ENCODE data around the gene MARCHF7. TPM values are rescaled to one million over a fixed set of nuclear protein-coding genes. Genes with fewer than 3 reads are reported as not detected.
"Not testable (repeated sequence)": the region's sequence is repeated elsewhere in the genome, so short reads cannot be mapped to it uniquely, and the experiment has no call there.

MARCHF7 gene
- total and polyA plus RNA-seq, 2 donors (not counting 1 experiment from before 2014, with no cell fraction given), result 65.6 to 97.1 TPM

GRCh38 chr2:159716857-159717256 is 4.6 kb downstream of the MARCHF7 start:
- no peak for TF ChIP-seq EZH2 (IDR thresholded peaks at IDR 0.05; ENCODE audit: low read length, missing control alignments)
- Histone ChIP-seq H3K4me1 (ENCODE audit: control insufficient read depth, extremely low read depth, insufficient read depth, low read length) (peaks cover 3% of the 10 kb centered on the region), H3K9ac (ENCODE audit: insufficient read depth, low read length) (no peak overlapping the region), H3K36me3 (ENCODE audit: control insufficient read depth, insufficient read depth, low read length) (peaks cover 4% of the 10 kb centered on the region), H3K79me2 (ENCODE audit: control insufficient read depth, insufficient read depth, low read length) (peaks cover 96% of the 10 kb centered on the region), H3K27ac (ENCODE audit: insufficient read depth, low read length) (no peak overlapping the region), H3K4me2 (ENCODE audit: extremely low read depth, insufficient read depth, low read length) (no peak overlapping the region), H3K9me3 (ENCODE audit: control insufficient read depth, insufficient read depth, low read depth, low read length) (no peaks in the 10 kb centered on the region), H3K4me3 (replicated peaks in 1 of 4; ENCODE audit: control extremely low read depth in 1 of 4, insufficient read depth in 1 of 4, low read depth in 3 of 4, low read length in 4 of 4) (no peak overlapping the region), H4K20me1 (ENCODE audit: control insufficient read depth, extremely low read depth, insufficient read depth, low read length) (peaks cover 17% of the 10 kb centered on the region), H2AFZ (ENCODE audit: low read length) (no peak overlapping the region), H3K27me3 (ENCODE audit: control insufficient read depth, insufficient read depth, low read length) (no peaks in the 10 kb centered on the region)
- DNase-seq (ENCODE audit: low read depth in 2 of 2), result no peak

- Histone ChIP-seq H3K9ac (ENCODE audit: insufficient read depth, low read length) (no peak overlapping the region), H3K4me2 (ENCODE audit: extremely low read depth, insufficient read depth, low read length) (no peak overlapping the region), H3K9me3 (ENCODE audit: control insufficient read depth, insufficient read depth, low read depth, low read length) (no peaks in the 10 kb centered on the region), H3K4me1 (ENCODE audit: control insufficient read depth, extremely low read depth, insufficient read depth, low read length) (no peaks in the 10 kb centered on the region), H3K36me3 (ENCODE audit: control insufficient read depth, insufficient read depth, low read length) (peaks cover 6% of the 10 kb centered on the region), H2AFZ (ENCODE audit: low read length) (no peak overlapping the region), H3K27me3 (ENCODE audit: control insufficient read depth, insufficient read depth, low read length) (no peaks in the 10 kb centered on the region), H4K20me1 (ENCODE audit: control insufficient read depth, extremely low read depth, insufficient read depth, low read length) (peaks cover 22% of the 10 kb centered on the region), H3K79me2 (ENCODE audit: control insufficient read depth, insufficient read depth, low read length) (peaks cover 100% of the 10 kb centered on the region), H3K4me3 (replicated peaks in 1 of 4; ENCODE audit: control extremely low read depth in 1 of 4, insufficient read depth in 1 of 4, low read depth in 3 of 4, low read length in 4 of 4) (no peak overlapping the region), H3K27ac (ENCODE audit: insufficient read depth, low read length) (no peak overlapping the region)
- DNase-seq (ENCODE audit: low read depth in 2 of 2), result no peak
- no peak for TF ChIP-seq CTCF (conservative IDR thresholded peaks at IDR 0.05 in 1 of 2, IDR thresholded peaks at IDR 0.05 in 1 of 2; ENCODE audit: low read depth in 1 of 2, low read length in 2 of 2)
- TF ChIP-seq EZH2 (IDR thresholded peaks at IDR 0.05; ENCODE audit: low read length, missing control alignments), result no peak
Observed at GRCh38 chr2:159720676-159721075, 8.4 kb downstream of the MARCHF7 start.

- H3K27ac ChIP-seq (ENCODE audit: insufficient read depth, low read length), result no peak overlapping the region
- H3K4me1 ChIP-seq (ENCODE audit: control insufficient read depth, extremely low read depth, insufficient read depth, low read length), result no peaks in the 10 kb centered on the region
- no peak for TF ChIP-seq CTCF (conservative IDR thresholded peaks at IDR 0.05 in 1 of 2, IDR thresholded peaks at IDR 0.05 in 1 of 2; ENCODE audit: low read depth in 1 of 2, low read length in 2 of 2)
- TF ChIP-seq EZH2 (IDR thresholded peaks at IDR 0.05; ENCODE audit: low read length, missing control alignments), result no peak
- no peaks in the 10 kb centered on the region for H3K27me3 ChIP-seq (ENCODE audit: control insufficient read depth, insufficient read depth, low read length)
- H3K9ac ChIP-seq (ENCODE audit: insufficient read depth, low read length), result no peak overlapping the region
- no peaks in the 10 kb centered on the region for H3K9me3 ChIP-seq (ENCODE audit: control insufficient read depth, insufficient read depth, low read depth, low read length)
- H4K20me1 ChIP-seq (ENCODE audit: control insufficient read depth, extremely low read depth, insufficient read depth, low read length), result peaks cover 24% of the 10 kb centered on the region
- H3K79me2 ChIP-seq (ENCODE audit: control insufficient read depth, insufficient read depth, low read length), result peaks cover 100% of the 10 kb centered on the region
- H3K36me3 ChIP-seq (ENCODE audit: control insufficient read depth, insufficient read depth, low read length), result peaks cover 6% of the 10 kb centered on the region
- no peak overlapping the region for H2AFZ ChIP-seq (ENCODE audit: low read length)
- no peak overlapping the region for H3K4me2 ChIP-seq (ENCODE audit: extremely low read depth, insufficient read depth, low read length)
- no peak for DNase-seq (ENCODE audit: low read depth in 2 of 2)
- no peak overlapping the region for H3K4me3 ChIP-seq (replicated peaks in 1 of 4; ENCODE audit: control extremely low read depth in 1 of 4, insufficient read depth in 1 of 4, low read depth in 3 of 4, low read length in 4 of 4)
Observed at GRCh38 chr2:159722580-159722979, 10.3 kb downstream of the MARCHF7 start.

GRCh38 chr2:159724795-159725572 is 12.7 kb downstream of the MARCHF7 start:
- not testable (repeated sequence) for H3K9ac ChIP-seq (ENCODE audit: insufficient read depth, low read length); H2AFZ ChIP-seq (ENCODE audit: low read length); H3K4me3 ChIP-seq (replicated peaks in 1 of 4; ENCODE audit: control extremely low read depth in 1 of 4, insufficient read depth in 1 of 4, low read depth in 3 of 4, low read length in 4 of 4); H3K36me3 ChIP-seq (ENCODE audit: control insufficient read depth, insufficient read depth, low read length); H3K4me2 ChIP-seq (ENCODE audit: extremely low read depth, insufficient read depth, low read length); DNase-seq (ENCODE audit: low read depth in 2 of 2); H3K27me3 ChIP-seq (ENCODE audit: control insufficient read depth, insufficient read depth, low read length); H3K4me1 ChIP-seq (ENCODE audit: control insufficient read depth, extremely low read depth, insufficient read depth, low read length); H3K9me3 ChIP-seq (ENCODE audit: control insufficient read depth, insufficient read depth, low read depth, low read length); H3K27ac ChIP-seq (ENCODE audit: insufficient read depth, low read length)
- Histone ChIP-seq H4K20me1 (ENCODE audit: control insufficient read depth, extremely low read depth, insufficient read depth, low read length) (peaks cover 21% of the 10 kb centered on the region), H3K79me2 (ENCODE audit: control insufficient read depth, insufficient read depth, low read length) (peaks cover 100% of the 10 kb centered on the region)

All from fibroblast of lung (primary cell).